ENCODE measurements around the gene CDC42BPB.
A peak's percentile ranks its signal among the peaks of the same experiment; 100 is the strongest.

The CDC42BPB gene

DNA sequence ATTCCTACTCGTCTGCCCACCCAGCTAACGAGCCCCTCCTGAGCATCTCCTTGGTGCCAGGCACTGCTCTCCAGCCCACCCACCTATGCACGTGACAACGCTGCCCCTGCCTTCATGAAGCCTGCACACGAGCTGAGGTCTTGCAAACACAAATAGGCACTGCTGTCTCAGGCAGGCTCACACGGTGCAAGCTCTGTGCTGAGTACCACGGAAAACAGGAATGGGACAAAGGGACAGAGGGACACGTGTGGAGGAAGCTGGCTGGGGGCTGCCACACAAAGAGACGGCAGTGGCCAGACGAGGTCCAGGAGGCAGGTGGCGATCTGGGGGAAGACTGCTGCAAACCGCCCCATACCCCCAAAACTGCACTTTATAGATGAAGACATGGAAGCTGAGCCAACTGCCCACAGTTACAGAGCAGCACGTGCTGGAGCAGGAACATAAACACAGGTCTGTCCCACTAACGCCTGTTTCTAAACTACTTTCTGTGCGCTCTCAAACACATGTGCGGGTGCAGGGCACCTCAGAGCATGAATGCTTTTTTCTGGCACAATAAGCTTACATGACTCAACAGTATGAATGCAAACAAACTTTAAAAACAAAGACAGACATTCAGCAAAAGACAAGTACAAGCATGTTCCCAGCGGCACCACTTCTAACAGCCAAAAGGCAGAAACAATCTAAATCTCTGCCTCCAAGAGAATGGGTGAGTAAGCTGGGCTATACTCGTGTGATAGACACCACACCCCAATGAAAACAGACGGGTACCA, 70.4 kb downstream of the CDC42BPB start:
- DNase-seq: no peak

DNA sequence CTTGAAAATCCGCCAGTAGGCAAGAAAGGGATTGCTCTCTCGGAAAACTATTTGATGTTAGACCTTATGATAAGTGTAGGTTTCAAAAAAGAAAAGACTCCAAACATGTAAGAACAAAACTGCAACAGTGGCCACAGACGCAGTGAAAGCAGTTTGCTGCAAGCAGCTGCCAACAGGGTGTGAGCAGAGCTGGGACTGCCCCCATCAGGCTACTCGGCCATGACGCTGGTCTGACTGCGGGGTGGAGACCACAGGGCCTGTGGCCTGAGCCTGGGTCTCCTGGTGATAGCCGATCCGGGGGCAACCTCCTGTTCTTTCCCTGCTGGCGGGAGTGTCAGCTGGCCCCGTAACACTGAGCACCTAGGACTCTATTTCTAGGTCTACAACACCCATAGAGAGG, 71.7 kb downstream of the CDC42BPB start:
- DNase-seq: no peak

DNA sequence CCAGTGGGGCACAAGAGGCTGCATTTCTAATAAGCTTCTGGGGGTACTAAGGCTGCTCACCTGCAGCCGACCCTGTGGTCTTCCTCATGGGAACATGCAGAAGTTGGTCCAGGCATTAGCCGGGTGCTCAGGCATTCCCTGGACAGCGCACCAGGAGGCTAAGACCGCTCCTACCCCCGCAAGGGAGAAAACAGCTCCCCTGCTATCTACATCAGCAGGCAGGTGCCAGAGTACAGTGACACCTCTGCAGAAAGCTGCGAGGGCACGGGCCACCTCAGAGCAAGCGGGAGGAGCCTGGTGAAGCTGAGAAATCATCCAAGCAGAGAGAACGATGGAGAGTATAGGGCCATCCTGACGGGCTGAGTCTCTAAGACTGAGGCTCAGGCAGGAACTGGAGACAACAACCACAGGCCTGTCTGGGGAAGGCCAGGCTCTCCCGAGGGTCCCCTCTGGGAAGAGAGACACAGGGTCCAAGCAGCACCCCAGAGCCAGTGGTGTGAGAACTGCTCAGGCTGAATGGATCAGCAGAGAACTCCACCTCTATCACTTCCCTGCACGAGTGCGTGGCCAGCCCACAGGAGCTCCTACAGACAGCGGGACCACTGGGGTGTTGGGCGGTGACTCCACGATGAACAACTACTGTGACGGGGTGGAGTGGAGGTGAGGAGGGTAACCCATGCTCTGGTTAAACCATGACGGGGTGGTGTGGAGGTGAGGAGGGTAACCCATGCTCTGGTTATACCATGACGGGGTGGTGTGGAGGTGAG, 72.8 kb downstream of the CDC42BPB start:
- DNase-seq: no peak

DNA sequence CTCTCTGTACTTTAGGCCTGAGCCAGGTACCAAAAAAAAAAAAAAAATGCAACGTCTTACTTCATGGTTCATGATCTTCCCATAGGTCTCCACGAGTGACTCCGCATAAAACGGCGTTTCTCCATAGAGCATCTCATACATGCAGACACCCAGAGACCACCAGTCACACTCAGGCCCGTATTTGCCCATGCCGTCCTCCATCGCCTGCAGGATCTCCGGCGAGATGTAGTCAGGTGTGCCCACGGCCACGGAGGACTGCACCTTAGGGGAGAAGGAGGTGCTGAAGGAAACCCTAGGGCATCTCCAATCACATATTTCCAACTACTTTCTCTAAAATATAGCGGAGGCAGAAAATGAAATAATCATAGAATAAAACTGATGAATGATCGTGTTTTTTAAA, 73.9 kb downstream of the CDC42BPB start:
- DNase-seq: no peak

DNA sequence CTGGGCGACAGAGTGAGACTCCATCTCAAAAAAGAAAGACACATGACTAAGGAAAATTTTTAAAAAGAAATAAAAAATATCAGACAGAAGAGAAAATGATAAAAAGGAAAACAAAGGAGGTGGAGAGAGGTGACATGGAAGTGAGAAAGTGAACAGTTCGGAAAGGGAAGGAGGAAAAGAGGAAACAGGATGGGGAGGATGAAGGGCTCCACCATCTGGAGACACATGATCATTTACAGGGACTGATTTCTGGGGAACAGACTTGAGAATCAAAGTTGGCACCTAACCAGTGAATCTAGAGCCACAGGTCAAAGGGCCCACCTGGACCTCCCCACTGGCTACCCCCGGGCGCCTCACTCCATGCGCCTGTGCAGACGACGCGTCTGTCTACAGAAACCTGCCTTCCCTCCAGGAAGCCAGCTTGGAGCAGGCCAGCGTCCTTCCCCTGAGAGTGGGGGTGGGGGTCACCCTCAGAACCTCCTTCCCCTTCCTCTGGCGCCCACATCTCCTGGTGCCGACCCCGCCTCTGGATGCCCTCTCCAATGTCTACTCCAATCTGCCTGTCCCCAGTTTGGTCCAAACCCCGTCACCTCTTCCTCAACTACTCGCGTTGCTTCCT, 74.4 kb downstream of the CDC42BPB start:
- DNase-seq: no peak

DNA sequence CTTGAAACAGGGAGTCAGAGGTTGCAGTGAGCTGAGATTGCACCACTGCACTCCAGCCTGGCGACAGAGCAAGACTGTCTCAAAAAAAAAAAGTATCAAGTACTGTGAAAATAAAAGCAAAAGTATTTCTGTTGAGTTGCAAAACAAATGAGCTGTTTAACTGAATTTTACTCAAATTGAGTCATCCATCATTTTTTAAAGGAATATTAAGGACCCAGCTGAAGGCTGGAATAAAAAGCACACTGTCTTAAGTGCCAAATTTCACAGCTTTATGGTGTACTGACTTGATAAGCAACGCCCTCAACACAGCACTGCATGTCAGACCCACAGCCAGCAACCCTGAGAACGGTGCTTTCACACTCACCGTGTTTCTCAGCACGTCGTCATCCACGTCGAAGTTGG, 76.9 kb downstream of the CDC42BPB start:
- no peak for DNase-seq

DNA sequence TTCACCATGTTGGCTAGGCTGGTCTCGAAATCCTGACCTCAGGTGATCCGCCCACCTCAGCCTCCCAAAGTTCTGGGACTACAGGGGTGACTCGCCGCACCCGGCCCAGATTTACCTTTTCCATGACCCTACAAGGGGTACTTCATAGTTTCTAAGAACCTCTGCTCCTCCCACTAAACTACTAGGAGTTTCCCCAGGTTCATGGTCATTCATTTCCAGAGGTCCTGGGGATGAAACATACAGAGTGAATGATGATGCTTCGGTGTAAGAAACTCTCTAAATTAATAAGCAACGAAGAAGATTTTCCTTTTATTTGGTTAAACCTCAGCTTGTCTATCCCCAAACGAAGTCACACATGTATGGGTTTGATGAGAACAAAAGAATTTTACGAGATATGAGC, 77.9 kb downstream of the CDC42BPB start:
- no peak for DNase-seq

DNA sequence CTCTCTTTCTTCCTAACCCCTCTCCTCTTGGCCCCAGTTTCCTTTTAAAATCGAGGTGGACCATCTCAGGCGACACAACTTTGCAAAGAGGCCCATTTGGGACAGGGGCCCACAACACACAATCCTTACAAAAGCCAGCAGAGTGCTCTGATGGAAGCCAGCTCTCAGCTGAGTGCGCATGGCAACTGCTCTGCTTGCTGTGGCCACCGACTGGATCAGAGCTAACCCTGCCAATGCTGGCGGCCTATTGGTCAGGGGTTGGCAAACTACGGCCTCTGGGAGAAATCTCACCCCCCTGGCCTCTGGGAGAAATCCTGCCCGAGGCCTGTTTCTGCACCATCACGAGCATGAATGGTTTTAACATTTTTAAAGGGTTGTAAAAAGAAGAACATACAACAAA, 79.9 kb downstream of the CDC42BPB start:
- no peak for DNase-seq

DNA sequence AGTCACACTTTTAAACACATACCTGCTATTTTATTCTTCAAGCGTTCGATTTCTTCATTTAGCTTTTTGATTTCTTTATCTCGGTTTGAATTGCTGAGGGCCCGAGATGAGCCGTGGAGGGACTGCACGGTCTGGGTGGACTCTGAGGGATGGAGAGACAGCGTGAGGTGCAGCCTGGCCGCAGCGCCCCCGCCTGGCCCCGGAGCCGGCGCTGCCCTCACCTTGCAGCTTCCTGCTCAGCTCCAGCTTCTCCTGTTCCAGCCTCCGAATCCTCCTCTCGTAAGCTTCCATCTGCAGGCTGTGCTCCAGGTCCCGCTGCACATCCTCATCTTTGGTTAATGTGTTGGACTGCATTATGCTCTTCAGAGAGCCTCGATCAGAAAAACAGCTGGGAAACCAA, 81.7 kb downstream of the CDC42BPB start:
- no peak for DNase-seq

DNA sequence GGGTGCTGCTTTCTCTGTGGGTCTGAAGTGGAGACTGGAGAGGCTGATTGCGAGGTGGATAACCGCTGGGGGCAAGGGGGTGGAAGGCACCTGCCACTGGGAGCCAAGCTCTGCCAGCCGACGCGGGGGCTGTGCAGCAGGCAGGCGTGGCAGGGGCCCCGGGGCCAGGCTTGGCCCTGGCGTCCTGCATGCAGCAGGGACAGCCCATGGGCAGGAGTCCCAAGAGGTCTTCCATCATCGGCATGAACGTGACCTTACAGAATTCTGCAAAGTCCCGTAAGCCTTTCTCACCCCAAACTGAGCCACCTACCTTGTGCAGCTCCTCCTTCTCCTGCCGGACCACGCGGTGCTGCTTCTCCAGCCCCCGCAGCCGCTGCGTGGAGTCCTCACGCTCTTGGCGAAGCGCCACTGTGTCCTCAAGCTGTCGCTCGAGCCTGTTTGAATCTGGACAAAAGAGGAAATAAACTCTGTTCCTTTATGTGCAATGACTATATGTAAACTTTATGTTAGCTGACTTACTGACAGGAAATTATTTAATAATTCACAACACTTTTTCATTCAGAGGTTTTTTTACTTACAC, 83.6 kb downstream of the CDC42BPB start:
- peak in 1 of 2 experiments; percentile 17 for DNase-seq

DNA sequence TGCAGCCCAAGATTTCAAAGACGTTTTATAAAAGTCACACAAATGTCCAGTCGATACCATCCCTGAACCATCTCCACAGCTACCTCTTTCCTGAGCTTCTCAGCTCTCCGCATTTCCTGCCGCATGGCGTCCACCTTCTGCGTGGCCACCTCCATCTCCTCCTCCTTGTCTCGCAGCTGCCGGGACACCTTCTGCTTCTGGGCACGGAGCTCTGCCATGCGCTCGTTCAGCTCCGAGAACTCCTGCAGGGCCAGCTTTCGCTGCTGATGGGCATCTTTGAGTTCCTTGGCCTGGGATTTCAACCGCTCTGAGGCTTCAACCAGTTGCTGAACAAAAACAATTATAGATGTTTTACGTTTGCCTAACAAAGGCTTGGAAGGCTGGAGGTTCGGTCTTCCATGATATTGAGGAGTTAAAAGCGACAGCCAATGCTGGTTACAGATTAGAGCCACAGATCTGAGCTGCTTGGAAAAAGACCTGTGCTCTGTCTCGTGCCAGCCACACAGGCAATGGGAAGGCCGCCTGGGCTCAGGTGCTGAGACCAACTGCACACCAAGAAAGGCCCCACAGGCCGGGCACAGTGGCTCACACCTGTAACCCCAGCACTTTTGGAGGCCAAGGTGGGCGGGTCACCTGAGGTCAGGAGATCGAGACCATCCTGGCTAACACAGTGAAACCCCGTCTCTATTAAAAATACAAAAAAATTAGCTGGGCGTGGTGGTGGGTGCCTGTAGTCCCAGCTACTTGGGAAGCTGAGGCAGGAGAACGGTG, 85.3 kb downstream of the CDC42BPB start:
- no peak for DNase-seq

DNA sequence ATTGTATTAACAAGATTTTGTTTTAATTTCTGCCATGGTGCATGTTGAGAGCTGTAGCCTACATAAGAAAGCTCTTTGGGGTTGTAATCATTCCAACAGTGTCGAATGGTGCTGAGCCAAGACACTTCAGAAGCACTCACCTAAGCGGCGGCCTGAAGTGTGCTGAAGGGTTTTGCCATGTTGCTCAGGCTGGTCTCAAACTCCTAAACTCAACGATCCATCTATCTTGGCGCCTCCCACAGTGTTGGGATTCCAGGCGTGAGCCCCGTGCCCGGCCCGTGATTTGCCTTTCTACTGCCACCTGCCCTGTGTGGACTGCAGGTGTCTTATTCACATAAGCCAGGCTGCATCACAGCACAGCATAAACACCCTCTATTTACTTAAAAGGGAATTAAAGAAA, 86.0 kb downstream of the CDC42BPB start:
- no peak for DNase-seq

DNA sequence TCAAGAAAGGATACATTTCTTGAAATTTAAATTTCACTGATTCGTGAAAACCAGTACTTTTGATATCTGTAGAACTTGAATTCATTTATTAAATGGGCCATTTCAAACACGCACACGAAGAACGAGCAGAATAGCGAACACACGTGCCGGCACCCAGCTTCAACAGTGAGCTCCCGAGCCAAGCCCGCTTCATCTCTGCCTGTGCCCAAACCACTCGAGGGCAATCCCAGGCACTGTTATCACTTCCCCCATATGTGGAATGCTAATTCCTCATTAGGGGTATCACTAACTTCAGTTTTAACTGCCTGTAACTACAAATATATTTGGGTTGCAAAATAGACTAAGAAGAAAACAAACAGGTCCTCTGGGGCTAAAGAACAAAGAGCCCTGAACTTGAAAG, 86.9 kb downstream of the CDC42BPB start:
- no peak for DNase-seq

DNA sequence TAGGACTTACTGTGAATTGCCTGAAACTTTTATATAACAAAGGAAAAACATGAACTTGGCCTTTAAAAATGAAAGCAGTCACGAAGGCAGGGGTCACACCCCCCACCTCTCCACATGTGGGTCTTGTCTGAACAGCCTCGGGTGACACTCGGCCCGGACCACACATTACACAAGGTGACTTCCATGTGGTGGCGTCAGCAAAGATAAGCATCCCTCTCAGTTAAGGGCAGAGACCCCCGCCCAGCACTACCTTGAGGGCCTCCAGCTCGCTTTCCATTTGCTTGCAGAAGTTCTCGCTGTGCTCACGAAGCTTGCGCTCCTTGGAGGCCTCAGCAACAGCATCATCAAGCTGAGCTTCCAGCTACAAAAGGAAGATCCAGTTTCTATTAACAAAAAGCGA, 87.4 kb downstream of the CDC42BPB start:
- DNase-seq: no peak

DNA sequence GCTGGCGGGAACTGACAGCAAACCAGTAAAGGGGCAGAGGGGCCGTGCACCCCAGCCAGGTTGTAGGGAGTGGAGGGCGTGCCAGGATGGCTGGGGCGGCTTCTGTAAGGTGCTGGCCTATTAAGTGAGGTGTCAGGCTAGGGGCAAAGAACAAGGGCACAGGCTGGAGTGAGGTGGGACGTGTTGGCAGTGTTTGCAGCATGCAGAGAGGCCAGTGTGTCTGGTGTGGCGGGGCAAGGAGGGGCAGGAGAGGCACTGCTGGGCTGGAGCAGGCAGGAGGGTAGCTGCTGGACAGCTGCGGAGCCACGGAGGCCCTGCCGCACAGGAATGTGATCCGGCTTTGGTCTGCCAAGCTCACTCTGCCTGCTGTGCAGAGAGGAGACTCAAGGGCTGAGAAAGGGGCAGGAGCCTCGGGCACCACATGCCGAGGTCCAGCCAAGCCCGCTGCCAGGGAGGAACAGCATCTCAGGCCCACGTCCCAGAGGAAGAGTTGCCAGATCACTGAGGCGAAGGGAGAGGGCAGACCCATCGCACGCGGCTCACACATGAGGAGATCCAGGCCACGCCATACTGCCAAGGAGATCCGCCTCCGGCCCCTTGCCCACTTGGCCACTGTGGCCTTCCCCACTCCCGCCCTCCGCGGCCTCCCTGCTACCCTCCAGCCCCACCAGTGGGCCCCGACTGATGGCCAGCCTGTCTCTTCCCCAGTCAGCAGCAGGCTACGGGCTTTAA, 88.1 kb downstream of the CDC42BPB start:
- DNase-seq: no peak

DNA sequence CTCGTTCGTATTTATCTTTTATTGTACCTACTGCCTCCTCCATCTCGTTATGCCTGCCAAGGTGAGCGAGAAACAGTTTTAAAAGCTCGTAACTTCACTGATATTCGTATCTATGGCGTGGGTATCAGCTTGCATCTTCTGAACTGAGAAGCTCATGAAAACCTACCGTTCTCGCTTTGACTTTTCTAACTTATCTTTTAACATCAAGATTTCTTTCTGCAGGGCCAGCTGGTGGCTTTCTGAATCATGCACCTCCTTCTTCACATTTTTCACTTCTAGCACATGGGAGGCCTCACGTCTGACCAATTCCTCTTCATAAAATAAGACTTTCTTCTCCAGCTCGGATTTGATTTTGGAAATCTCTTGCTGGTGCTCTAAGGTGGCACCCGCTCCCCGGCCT, 89.0 kb downstream of the CDC42BPB start:
- no peak for DNase-seq

DNA sequence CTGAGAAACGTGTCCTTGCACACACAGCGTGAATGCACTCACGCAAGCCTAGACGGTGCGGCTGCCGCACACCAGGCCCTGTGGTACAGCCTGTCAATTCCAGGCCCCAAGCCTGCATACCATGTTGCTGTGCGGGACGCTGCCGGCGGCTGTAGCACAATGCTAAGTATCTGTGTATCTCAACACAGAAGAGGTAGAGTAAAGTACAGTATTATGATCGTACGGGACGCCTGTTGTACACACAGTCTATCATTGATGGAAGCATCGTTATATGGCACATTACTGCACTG, 89.9 kb downstream of the CDC42BPB start:
- DNase-seq: no peak

DNA sequence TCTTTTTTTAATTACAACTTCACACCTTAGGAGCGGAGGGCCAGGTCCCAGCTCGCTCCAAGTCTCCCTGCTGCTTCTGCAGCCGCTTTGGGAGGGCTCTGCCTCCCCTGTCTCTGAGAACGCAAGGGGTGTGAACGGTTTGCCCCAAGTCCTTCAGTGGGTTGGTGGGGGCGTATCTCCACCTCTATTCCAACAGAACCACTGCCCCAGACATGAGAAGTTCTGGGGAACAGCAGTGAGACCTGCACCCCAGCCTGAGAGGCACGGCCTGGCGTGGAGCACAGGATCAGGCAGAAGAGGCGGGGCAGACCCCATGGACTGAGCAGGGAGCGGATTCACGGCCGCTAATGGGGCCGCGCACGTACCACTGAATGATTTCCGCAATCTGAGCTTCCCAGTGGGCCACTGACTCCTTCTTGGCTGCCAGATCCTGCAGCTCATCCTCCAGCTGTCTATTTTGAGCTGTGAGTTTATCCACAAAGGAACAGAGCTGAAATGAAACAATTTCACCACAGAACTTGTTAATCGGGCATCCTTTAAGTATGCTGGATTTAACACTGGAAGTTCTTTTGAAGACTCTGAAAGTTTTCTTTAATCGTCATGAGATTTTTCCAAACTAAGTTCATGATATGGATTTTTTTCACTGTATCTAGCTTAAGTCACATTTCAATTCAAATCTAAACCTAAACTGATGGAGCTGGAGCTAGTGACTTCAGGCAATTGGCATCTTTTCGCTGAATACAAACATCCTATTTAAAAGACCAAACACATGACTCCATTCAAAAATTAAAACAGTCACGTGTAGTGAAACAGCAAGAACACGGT, 90.5 kb downstream of the CDC42BPB start:
- DNase-seq: no peak

DNA sequence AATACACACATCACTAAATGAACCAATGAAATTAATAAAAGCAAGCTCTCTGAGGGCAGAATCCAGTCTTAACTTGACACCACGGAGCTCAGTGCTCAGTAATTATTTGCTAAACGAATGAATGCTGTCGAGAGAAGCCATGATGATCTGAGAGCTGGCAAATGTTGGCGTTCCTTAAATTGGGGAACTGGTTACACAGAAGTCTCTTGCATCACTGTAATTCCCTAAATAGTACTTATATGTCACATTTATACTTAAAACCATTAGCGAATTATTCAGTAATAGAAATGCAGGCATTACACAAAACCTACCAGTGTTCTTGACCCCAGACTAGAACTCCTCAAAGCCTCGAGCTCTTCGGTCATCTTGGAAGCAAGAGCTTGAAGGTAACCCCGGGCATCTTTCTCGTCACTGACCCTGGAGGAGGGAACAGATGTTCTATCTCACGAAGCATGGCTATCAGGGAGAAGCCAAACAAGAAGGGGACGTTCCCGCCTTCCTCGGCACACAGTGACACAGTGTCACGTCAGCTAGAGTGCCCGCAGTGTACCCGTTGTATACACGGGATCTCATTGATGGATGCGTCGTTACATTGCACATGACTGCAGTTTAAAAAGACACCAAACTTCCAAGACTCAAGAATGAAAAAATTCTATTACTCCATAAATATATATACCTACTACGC, 91.2 kb downstream of the CDC42BPB start:
- no peak for DNase-seq

DNA sequence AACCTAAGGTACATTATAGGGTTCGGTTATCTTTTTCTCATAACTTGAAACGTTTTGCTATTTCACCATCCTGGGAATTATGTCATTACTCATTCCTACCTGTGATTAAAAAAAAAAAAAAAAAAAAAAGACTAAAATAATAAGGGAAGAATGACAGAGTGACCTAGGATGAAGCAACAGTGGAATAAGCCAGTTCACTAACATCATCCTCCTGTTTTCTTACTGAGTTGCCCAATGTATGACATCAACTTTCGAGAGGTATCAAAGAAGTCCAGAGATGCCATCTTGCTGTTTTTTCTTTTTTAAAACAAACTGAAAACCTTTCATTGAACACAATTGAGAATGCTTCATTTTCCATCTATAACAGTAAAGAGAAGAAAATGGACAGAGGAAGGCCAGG, 92.1 kb downstream of the CDC42BPB start:
- DNase-seq: no peak

DNA sequence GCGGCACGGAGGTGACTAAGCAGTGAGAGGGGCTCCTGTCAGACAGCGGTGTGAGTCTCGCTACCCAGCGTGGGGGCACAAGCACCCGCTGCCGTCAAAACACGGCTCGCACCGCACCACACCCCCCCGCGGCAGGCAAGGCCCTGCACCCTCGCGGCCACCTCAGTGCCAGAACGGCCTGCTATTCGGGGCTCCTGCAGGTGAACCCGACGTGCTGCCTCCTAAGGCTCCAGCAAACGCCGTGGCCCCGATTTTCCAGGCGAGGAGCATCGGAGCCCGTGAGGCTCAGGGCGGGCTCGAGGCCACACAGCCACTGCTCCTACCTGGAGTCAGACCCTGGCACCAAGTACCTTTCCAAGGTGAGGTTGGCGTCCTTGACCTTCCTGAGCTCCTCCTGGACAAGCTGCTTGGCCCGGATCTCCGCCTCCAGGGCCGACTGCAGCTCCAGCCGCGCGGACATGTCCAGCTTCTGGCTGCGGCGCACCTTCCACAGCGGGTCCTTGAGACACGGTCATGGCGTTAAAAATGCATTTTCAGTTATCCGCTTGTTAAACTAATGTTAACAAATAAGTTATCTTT, 93.1 kb downstream of the CDC42BPB start:
- DNase-seq: no peak

Data from NCI-H2081 (cell line).